CD14-positive monocyte (primary cell): ENCODE data around the gene UBR1. TPM values are rescaled to one million over a fixed set of nuclear protein-coding genes. Genes with fewer than 3 reads are reported as not detected.
A peak's percentile ranks its signal among the peaks of the same experiment; 100 is the strongest.
"Not testable (repeated sequence)": the region's sequence is repeated elsewhere in the genome, so short reads cannot be mapped to it uniquely, and the experiment has no call there.

ENCODE experiments used
- DNase-seq, 3 donors: peaks; one replicate each; pipeline ENCODE4 v3.0.0-alpha.2; 2011 to 2022
- H2AFZ ChIP-seq: 2 replicates; pipeline ENCODE4 v1.6.0; 2012; ENCODE audit warnings: mild to moderate bottlenecking, low read depth, low read length, inconsistent platforms; ENCODE audit not compliant: insufficient read depth, poor library complexity, severe bottlenecking
- H3K27ac ChIP-seq, 2 donors: 1 replicate in 1 of 2; 2 replicates in 1 of 2; pipeline ENCODE4 v1.5.1; 2012 to 2013; ENCODE audit warnings: low read length in 2 of 2, control low read depth in 1 of 2, inconsistent platforms in 1 of 2, low read depth in 1 of 2, mild to moderate bottlenecking in 1 of 2
- H3K27me3 ChIP-seq, 2 donors: one replicate each; pipeline versions ENCODE4 v1.6.0 to v1.6.1; 2011 to 2013; ENCODE audit warnings: low read length in 2 of 2; ENCODE audit not compliant: control insufficient read depth in 2 of 2, insufficient read depth in 2 of 2
- H3K36me3 ChIP-seq, 2 donors: replicated peaks in 1 of 2; 1 replicate in 1 of 2; 2 replicates in 1 of 2; pipeline versions ENCODE4 v1.5.1 to v1.6.1; 2012 to 2013; ENCODE audit warnings: low read length in 2 of 2, control low read depth in 1 of 2, inconsistent platforms in 1 of 2, mild to moderate bottlenecking in 1 of 2; ENCODE audit not compliant: insufficient read depth in 2 of 2, control insufficient read depth in 1 of 2
- H3K4me1 ChIP-seq, 2 donors: 1 replicate in 1 of 2; 2 replicates in 1 of 2; pipeline versions ENCODE4 v1.5.1 to v1.6.1; 2012 to 2013; ENCODE audit warnings: low read length in 2 of 2, control low read depth in 1 of 2, inconsistent platforms in 1 of 2, mild to moderate bottlenecking in 1 of 2, moderate library complexity in 1 of 2; ENCODE audit not compliant: insufficient read depth in 2 of 2, control insufficient read depth in 1 of 2
- H3K4me2 ChIP-seq: replicated peaks from 2 replicates; pipeline ENCODE3; 2012; ENCODE audit warnings: low read length, moderate library complexity, mild to moderate bottlenecking; ENCODE audit not compliant: poor library complexity, severe bottlenecking; ENCODE audit errors: extremely low read depth
- H3K4me3 ChIP-seq, 3 experiments: fragments of 200-600 bp in 1 of 3; sonication (generic) in 1 of 3; replicated peaks in 1 of 3; 1 replicate in 2 of 3; 2 replicates in 1 of 3; pipeline ENCODE4 v1.5.1; 2011 to 2013; ENCODE audit warnings: low read length in 3 of 3, mild to moderate bottlenecking in 3 of 3, control low read depth in 2 of 3, low read depth in 2 of 3, inconsistent platforms in 1 of 3, moderate library complexity in 1 of 3
- H3K79me2 ChIP-seq: 2 replicates; pipeline ENCODE4 v1.6.0; 2012; ENCODE audit warnings: mild to moderate bottlenecking, control low read depth, inconsistent platforms, low read length, moderate library complexity; ENCODE audit not compliant: insufficient read depth
- H3K9ac ChIP-seq: 2 replicates; pipeline ENCODE4 v1.6.0; 2017; ENCODE audit warnings: low read length, mild to moderate bottlenecking; ENCODE audit not compliant: insufficient read depth, poor library complexity, severe bottlenecking
- H3K9me3 ChIP-seq, 2 donors: replicated peaks in 1 of 2; 1 replicate in 1 of 2; 2 replicates in 1 of 2; pipeline versions ENCODE4 v1.5.1 to v1.6.1; 2012 to 2013; ENCODE audit warnings: low read length in 2 of 2, control low read depth in 1 of 2; ENCODE audit not compliant: control insufficient read depth in 1 of 2, insufficient read depth in 1 of 2
- H4K20me1 ChIP-seq: 2 replicates; pipeline ENCODE4 v1.6.0; 2012; ENCODE audit warnings: mild to moderate bottlenecking, low read length, control low read depth, moderate library complexity; ENCODE audit not compliant: insufficient read depth
- H3K27ac Mint-ChIP-seq, 7 donors: one replicate each; pipeline ENCODE4 v1.8.0; 2020; ENCODE audit warnings: mild to moderate bottlenecking in 7 of 7, mixed read lengths in 7 of 7, moderate library complexity in 6 of 7, inconsistent platforms in 2 of 7
- H3K27me3 Mint-ChIP-seq, 3 donors: one replicate each; pipeline ENCODE4 v1.8.0; 2021 to 2022; ENCODE audit warnings: low read depth in 3 of 3, mild to moderate bottlenecking in 3 of 3, mixed read lengths in 3 of 3, moderate library complexity in 3 of 3, inconsistent platforms in 1 of 3
- H3K36me3 Mint-ChIP-seq, 2 donors: one replicate each; pipeline ENCODE4 v1.8.0; 2020; ENCODE audit warnings: mixed read lengths in 2 of 2, inconsistent platforms in 1 of 2, mild to moderate bottlenecking in 1 of 2
- H3K4me1 Mint-ChIP-seq: one replicate; pipeline ENCODE4 v1.8.0; 2020; ENCODE audit warnings: mild to moderate bottlenecking, mixed read lengths
- H3K4me3 Mint-ChIP-seq, 2 donors: one replicate each; pipeline ENCODE4 v1.8.0; 2020; ENCODE audit warnings: mild to moderate bottlenecking in 2 of 2, mixed read lengths in 2 of 2, moderate library complexity in 1 of 2
- H3K9me3 Mint-ChIP-seq, 7 donors: one replicate each; pipeline ENCODE4 v1.8.0; 2020 to 2022; ENCODE audit warnings: mixed read lengths in 7 of 7, mild to moderate bottlenecking in 6 of 7, moderate library complexity in 6 of 7, inconsistent platforms in 2 of 7
- WGBS: methylation state at CpG from one replicate; pipeline ENCODE4 v1.1.5; 2013; ENCODE audit warnings: missing lambda C conversion rate; ENCODE audit not compliant: insufficient coverage; 5-methylcytosine and 5-hydroxymethylcytosine counted together
- intact Hi-C, 2 donors: fragments of 100-400 bp; cut with micrococcal nuclease; formaldehyde crosslinking; loops; one replicate each; pipeline versions ENCODE4 v1.15.0 to v1.15.1; 2023
- polyA plus RNA-seq, 3 donors: library from polyadenylated mRNA; depleted of rRNA in 1 of 3; unstranded in 2 of 3; stranded (reverse) in 1 of 3; fragments of 300-500 nt in 2 of 3; fragments of >200 nt in 1 of 3; fragmentation: Illumina TruSeq in 2 of 3; gene quantifications; 1 replicate in 2 of 3; 2 replicates in 1 of 3; pipeline ENCODE4 v1.2.3, GENCODE V29; 2012 to 2021
- TF ChIP-seq, protein P1 (sequence below): fragments of 200-600 bp; IDR thresholded peaks from one replicate; pipeline ENCODE4 v1.8.0; 2022; ENCODE audit warnings: antibody characterized with exemption, mild to moderate bottlenecking

The UBR1 gene
- polyA plus RNA-seq, 3 donors: 5.1 to 7.9 (median 6.3) TPM

DNA sequence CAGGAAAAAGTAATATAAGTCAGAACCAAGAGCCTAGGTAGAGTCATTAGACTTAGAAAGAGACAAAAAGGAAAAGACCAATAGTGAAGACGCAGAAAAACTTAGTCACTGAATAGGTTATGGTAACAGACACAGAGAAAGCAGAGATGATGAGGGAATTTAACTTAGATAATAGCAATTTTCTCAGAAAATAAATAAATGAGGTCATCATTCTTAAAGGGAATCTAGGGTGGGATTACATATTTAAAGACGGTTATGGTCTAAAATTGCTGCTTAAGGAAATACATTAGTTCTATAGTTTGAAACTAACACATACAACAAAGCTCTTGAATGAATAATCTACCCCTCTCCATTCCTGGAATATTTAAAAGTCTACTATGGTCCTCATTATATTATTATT is 59.4 kb downstream of the UBR1 start:
- no peak for DNase-seq
- peaks cover 80 to 91% of the 10 kb centered on the region in 2 donors for H3K36me3 Mint-ChIP-seq
- Histone ChIP-seq H3K27ac (no peak overlapping the region), H3K4me1 (no peaks in the 10 kb centered on the region), H2AFZ (no peak overlapping the region), H3K79me2 (no peaks in the 10 kb centered on the region), H3K36me3 (peaks cover 76 to 97% of the 10 kb centered on the region in 2 donors), H3K9me3 (no peaks in the 10 kb centered on the region), H3K4me3 (no peak overlapping the region), H3K4me2 (no peak overlapping the region), H3K27me3 (no peaks in the 10 kb centered on the region), H3K9ac (no peak overlapping the region), H4K20me1 (no peaks in the 10 kb centered on the region)
- H3K27me3 Mint-ChIP-seq: no peaks in the 10 kb centered on the region
- H3K4me1 Mint-ChIP-seq: no peaks in the 10 kb centered on the region
- peak overlapping the region in 1 of 7 donors; percentile 4 for H3K27ac Mint-ChIP-seq
- H3K4me3 Mint-ChIP-seq: no peak overlapping the region
- peaks cover 0 to 4% (median 0%) of the 10 kb centered on the region in 7 donors for H3K9me3 Mint-ChIP-seq
- intact Hi-C loops: no loop called here
- no CpG with 5 or more reads among the region's 2 CpGs for WGBS
- TF ChIP-seq, protein P1, sequence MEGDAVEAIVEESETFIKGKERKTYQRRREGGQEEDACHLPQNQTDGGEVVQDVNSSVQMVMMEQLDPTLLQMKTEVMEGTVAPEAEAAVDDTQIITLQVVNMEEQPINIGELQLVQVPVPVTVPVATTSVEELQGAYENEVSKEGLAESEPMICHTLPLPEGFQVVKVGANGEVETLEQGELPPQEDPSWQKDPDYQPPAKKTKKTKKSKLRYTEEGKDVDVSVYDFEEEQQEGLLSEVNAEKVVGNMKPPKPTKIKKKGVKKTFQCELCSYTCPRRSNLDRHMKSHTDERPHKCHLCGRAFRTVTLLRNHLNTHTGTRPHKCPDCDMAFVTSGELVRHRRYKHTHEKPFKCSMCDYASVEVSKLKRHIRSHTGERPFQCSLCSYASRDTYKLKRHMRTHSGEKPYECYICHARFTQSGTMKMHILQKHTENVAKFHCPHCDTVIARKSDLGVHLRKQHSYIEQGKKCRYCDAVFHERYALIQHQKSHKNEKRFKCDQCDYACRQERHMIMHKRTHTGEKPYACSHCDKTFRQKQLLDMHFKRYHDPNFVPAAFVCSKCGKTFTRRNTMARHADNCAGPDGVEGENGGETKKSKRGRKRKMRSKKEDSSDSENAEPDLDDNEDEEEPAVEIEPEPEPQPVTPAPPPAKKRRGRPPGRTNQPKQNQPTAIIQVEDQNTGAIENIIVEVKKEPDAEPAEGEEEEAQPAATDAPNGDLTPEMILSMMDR: no peak

DNA sequence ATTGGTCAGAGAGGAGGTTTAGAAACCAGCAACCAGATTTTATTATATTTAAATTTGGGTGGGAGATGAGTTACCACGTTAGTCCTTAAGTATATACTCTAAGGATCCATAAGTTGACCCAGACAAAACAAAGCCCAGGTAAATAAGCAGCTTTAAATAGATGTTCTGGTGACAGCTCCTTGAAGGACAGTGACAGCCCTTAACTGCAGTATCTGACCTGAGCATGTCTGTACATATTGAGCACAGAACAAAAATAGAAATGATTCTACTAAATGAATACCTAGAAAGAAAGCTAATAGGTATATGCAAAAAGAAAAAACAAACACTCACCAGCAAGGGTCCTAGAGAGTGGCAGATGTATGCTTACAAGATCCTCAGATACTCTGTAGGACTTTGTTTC is 63.0 kb downstream of the UBR1 start:
- Mint-ChIP-seq H3K4me3 (no peak overlapping the region), H3K4me1 (no peaks in the 10 kb centered on the region), H3K9me3 (peaks cover 0 to 4% (median 3%) of the 10 kb centered on the region in 7 donors), H3K27me3 (no peaks in the 10 kb centered on the region), H3K27ac (no peak overlapping the region), H3K36me3 (peaks cover 69 to 80% of the 10 kb centered on the region in 2 donors)
- H4K20me1 ChIP-seq: no peaks in the 10 kb centered on the region
- WGBS: no CpG with 5 or more reads among the region's 1 CpG
- no peaks in the 10 kb centered on the region for H3K27me3 ChIP-seq
- no peak overlapping the region for H3K4me3 ChIP-seq
- no peak for DNase-seq
- H3K4me1 ChIP-seq: no peaks in the 10 kb centered on the region
- no peak overlapping the region for H3K4me2 ChIP-seq
- intact Hi-C loops: no loop called here
- no peak overlapping the region for H2AFZ ChIP-seq
- TF ChIP-seq, protein P1: no peak
- H3K9me3 ChIP-seq: no peaks in the 10 kb centered on the region
- H3K79me2 ChIP-seq: no peaks in the 10 kb centered on the region
- no peak overlapping the region for H3K27ac ChIP-seq
- no peak overlapping the region for H3K9ac ChIP-seq
- H3K36me3 ChIP-seq: peaks cover 57 to 73% of the 10 kb centered on the region in 2 donors

DNA sequence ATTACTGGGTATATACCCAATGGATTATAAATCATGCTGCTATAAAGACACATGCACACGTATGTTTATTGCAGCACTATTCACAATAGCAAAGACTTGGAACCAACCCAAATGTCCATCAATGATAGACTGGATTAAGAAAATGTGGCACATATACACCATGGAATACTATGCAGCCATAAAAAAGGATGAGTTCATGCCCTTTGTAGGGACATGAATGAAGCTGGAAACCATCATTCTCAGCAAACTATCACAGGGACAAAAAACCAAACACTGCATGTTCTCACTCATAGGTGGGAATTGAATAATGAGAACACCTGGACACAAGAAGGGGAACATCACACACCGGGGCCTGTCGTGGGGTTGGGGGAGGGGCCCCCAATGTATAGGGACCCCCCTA is 64.8 kb downstream of the UBR1 start:
- H3K36me3 ChIP-seq: peaks cover 52 to 73% of the 10 kb centered on the region in 2 donors

More for the DNA sequence above, 64.8 kb downstream of the UBR1 start:
- H3K27me3 Mint-ChIP-seq, H3K27ac ChIP-seq, H3K27me3 ChIP-seq, H3K4me3 ChIP-seq, H2AFZ ChIP-seq, H3K9ac ChIP-seq, H3K27ac Mint-ChIP-seq, DNase-seq, H3K4me3 Mint-ChIP-seq, H4K20me1 ChIP-seq, H3K4me2 ChIP-seq, intact Hi-C loops, H3K79me2 ChIP-seq, H3K9me3 Mint-ChIP-seq, H3K9me3 ChIP-seq, H3K4me1 ChIP-seq, H3K4me1 Mint-ChIP-seq: not testable (repeated sequence)
- no CpG with 5 or more reads among the region's 3 CpGs for WGBS
- peaks cover 61 to 75% of the 10 kb centered on the region in 2 donors for H3K36me3 Mint-ChIP-seq
